NCI-H2171 treated with DMSO at 0.1 percent for 48 hours (cell line): ENCODE results near the gene DLGAP4.
"Not testable (repeated sequence)": the region's sequence is repeated elsewhere in the genome, so short reads cannot be mapped to it uniquely, and the experiment has no call there.

Source experiments
- DNase-seq: peaks from one replicate; lab custom pipeline; 2025; lab: John Stamatoyannopoulos, UW

The DLGAP4 gene

DNA sequence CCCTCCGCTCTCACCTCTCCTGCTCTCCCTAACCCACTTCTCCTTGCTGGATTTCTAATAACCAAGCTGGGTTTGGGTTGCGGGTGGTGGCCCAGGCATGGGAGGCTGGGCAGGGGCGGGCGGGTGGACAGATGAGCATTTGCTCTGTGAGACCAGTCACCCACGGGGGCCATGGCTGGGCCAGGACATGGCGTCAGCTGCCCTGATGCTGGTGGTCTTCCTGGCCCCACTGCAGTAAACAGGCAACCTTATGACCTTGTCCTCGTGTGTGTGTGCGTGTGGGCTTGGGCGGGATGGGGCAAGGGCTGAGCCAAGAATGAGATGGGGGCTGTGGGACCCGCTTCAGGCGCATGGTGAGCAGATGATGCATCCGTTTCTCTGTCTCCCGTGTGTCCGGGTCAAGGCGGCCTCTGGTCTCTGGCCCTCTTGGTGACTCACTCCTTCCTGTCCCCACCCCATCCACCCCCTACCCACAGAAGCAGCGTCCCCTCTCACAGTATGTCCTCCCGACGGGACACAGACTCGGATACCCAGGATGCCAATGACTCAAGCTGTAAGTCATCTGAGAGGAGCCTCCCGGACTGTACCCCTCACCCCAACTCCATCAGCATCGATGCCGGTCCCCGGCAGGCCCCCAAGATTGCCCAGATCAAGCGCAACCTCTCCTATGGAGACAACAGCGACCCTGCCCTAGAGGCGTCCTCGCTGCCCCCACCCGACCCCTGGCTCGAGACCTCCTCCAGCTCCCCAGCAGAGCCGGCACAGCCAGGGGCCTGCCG, 193.8 kb downstream of the DLGAP4 start:
- DNase-seq: no peak

DNA sequence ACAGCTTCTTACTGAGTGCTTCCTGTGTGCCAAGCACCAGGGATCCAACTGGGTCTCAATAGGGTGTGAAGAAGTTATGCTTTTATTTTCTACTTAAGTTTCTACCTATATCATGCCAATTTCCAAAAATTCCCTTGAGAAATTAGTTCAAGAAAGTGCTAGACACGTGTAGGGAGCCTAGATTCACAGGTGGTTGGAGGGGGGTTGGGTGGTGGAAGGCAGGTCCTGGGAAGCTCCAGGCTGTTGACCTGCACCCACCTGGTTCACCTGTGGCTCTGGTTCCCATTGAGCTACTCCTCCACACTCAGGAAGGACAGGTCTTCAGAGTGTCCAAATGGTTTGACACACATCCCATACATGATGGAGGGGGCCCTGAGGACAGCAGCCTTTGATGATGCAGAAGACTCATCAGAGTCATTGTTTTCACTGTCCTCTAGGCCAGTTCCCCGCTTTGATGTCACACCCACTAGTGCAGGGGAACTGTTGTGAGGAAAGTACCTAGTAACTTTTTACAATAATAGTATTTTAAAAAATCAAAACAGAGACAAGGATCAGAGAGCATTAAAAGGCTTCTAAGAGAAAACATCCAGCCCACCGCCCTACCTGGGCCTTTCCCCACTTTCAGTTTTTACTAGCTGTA, 195.3 kb downstream of the DLGAP4 start:
- DNase-seq: no peak

DNA sequence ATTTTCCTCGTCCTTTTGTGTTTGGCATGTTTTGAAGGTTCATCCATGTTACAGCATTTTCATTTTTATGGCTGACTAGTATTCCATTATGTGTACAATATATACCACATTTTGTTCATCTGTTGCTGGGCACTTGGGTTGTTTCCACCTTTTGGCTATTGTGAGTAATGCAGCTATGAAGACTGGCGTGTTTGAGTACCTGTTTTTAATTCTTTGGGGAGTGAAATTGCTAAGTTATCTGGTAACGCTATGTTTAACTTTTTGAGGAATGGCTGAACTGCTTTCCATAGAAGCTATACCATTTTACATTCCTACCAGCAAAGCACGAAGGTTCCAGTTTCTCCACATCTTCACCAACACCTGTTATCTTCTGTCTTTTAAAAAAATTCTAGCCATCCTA, 198.2 kb downstream of the DLGAP4 start:
- no peak for DNase-seq

DNA sequence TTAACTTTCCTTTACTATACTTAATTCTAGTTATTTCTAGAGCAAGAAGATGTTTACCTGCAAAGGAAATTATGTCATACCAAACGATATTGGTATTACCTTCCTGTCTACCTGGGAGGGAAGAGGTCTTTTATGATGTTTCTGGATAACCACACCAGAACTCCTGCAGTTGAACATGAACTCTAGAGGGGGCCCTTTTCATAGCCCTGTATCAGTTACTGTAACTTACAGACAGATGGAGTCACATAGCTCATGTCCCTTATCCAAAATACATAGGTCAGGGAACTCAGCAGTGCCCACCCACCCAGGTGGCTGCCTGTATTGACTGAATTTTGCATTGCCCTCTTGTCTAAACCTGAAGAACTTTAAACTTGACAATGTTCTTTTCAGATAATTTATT, 200.1 kb downstream of the DLGAP4 start:
- peak; percentile 80 for DNase-seq

DNA sequence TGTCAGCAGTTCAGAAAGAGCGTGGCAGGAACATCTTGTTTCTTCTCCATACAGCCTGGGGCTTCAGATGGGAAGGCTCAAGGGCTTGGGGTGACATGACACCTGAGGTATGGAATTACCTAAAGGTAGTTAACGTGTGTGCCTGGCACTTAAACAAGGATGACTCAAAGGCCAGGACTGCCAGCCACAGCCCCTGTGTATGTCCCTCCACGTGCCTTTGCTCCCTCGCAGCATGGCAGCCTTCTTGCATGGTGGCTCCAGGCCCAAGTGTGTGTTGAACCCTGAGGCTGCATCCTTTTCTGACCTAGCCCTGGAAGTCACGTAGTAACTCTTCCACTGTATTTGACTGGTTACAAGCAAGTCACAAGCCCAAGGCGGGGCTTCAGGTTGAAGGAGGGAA, 201.6 kb downstream of the DLGAP4 start:
- no peak for DNase-seq

DNA sequence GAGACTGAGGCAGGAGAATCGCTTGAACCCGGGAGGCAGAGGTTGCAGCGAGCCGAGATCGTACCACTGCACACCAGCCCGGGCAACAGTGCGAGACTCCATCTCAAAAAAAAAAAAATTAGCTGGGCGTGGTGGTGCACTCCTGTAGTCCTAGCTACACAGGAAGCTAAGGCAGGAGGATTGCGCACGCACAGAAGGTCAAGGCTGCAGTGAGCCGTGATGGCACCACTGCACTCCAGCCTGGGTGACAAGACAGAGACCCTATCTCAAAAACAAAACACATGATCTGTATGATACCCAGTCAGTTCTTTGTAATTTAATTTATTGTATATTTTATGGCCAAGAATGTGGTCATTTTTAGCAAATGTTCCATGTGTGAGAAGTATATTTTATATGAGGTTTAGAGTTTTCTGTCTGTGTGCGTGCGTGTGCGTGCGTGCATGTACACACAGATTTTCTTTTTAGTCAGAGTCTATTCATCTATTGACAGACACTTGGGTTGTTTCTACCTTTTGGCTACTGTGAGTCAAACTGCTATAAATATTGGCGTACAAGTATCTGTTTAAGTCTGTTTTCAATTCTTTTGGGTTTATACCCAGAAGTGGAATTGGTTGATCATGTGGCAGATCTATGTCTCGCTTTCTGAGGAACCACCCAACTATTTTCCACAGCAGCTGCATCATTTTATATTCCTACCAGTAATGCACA, 213.0 kb downstream of the DLGAP4 start:
- DNase-seq: no peak

DNA sequence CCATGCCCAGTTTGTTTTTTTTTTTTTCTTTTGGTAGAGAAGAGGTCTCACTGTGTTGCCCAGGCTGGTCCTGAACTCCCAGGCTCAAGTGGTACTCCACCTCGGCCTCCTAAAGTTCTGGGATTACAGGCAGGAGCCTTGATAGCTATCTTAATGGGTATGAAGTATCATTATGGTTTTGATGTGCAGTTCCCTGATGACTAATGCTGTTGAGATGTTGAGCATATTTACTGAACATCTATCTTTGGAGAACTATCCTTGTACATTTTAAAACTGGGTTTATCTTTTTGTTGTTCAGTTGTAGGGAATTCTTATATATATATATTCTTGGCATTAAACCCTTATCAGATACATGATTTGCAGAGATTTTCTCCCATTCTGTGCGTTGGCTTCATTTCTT, 213.8 kb downstream of the DLGAP4 start:
- no peak for DNase-seq

DNA sequence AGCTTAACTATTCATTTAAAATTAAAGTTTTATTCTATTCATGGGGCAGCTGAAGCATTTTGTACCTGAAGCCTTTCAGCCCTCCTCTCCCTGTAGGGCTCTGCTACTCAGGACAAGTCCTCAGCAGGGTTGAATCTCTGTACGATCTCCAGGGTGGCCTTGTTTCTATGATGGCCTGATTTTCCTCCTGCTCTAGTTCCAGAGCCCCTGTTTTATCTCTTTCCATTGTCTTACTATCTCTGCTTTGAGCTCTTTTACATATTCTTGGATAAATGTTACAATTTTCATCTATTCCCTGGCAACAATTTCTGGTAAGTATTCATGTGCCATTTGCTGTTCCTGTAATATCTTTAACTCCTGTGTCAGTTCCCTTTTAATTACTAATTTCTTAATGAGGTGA, 215.4 kb downstream of the DLGAP4 start:
- DNase-seq: no peak

DNA sequence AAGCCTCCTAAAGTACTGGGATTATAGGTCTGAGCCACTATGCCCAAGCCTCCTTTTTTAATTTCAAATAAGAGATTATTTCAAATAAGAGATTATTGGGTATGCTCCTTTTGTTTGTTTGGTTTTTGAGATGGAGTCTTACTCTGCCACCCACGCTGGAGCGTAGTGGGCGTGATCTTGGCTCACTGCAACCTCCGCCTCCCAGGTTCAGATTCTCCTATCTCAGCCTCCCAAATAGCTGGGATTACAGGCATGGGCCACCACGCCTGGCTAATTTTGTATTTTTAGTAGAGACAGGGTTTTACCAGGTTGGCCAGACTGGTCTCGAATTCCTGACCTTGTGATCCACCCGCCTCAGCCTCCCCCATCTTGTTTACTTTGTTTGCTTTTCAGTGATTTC, 216.3 kb downstream of the DLGAP4 start:
- DNase-seq: not testable (repeated sequence)

DNA sequence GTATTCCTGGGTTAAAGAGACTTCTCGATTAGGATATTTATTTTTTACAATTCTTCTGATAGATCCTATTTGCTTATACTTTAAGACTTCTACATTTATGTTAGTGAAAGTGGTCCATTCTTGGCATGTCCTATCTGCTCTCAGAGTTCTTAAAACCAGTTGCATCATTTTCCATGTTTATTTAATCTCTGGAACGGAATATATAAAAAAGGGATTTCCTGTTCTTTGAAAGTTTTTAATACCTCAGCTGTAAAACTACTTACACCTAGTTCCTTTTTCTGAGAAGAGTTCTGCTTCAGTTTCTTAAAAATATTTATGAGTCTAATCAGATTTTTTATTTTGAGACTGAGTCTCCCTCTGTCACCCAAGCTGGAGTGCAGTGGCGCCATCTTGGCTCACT, 217.2 kb downstream of the DLGAP4 start:
- no peak for DNase-seq

DNA sequence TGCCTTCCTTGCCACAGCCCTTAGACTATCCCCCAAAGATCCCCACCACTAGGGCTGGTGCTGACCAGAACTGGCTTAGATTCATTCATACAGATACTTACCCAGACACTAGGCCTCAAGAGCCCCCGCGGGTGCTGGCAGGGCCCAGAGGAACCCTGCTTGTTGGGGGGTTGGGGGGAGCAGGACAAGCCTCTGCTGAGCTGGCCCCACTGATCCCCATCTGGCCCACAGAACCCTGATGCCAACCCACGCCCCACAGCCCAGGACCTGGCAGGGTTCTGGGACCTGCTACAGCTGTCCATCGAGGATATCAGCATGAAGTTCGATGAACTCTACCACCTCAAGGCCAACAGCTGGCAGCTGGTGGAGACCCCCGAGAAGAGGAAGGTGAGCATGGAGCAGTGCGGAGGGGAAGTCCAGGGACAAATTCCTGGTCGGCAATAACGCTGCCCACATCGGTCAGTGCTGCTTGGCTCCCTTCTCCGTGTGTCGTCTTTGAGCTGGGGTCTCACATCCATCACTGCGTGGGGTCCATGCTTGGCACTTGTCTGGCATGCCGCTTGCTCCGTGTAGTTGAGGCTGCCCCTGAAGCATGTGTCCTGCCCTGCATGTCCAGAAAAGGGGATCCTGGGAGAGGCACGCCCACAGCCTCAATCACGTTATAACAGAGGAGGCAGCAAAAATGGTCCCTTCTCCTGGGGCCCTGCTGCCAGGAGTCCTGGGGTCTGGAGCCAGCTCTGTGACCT, 219.7 kb downstream of the DLGAP4 start:
- no peak for DNase-seq

DNA sequence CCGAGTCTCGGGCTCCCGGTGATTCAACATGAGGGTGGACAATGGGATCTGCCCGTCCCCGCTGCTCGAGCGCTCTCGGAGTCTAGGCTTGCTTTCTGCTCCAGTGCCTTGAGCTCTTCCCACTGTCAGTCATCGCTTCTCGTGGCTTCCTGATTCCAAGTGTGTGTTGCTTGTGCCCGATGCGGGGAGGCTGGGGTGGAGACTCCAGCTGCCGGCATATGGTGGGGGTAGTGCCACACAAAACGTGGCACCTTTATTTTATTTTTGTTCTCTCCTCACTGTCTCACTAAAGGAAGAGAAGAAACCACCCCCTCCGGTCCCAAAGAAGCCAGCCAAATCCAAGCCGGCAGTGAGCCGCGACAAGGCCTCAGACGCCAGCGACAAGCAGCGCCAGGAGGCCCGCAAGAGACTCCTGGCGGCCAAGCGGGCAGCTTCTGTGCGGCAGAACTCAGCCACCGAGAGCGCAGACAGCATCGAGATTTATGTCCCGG, 220.4 kb downstream of the DLGAP4 start:
- DNase-seq: no peak

DNA sequence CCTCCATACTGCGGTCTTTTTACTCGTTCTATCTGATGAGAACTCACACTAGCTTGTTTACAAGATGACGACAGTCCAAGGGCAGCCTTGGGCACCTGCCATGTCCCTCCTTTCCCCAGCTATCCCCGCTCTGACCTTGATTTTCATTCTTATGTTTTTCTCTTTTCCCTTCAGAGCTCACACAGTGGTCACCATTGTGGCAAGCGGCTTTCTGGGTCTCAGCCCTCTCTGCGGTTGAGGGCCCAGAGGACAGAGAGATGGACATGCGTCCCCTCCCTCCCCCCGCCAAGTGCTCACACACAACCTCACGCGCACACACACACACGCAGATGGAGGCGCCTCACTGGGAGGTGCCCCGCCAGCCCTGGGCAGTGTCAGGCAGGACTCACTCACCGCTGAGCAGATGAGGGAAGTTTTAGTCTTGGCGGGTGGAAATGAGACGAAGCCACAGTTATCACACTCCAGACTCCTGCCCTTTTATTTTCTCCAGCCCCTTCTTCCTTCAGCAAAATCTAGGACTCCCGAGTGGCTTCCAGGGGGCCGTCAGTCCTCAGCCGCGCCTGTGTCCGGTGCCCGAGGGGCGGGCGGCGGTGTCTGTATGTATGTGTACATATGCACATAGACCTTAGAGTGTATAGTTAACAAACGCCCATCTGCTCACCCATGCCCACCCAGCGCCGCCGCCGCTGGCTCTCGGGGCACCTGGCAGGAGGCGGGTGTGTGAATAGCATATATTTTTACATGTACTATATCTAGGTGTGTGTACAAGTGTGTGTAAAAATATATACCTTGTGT, 221.4 kb downstream of the DLGAP4 start:
- DNase-seq: peak; percentile 62

DNA sequence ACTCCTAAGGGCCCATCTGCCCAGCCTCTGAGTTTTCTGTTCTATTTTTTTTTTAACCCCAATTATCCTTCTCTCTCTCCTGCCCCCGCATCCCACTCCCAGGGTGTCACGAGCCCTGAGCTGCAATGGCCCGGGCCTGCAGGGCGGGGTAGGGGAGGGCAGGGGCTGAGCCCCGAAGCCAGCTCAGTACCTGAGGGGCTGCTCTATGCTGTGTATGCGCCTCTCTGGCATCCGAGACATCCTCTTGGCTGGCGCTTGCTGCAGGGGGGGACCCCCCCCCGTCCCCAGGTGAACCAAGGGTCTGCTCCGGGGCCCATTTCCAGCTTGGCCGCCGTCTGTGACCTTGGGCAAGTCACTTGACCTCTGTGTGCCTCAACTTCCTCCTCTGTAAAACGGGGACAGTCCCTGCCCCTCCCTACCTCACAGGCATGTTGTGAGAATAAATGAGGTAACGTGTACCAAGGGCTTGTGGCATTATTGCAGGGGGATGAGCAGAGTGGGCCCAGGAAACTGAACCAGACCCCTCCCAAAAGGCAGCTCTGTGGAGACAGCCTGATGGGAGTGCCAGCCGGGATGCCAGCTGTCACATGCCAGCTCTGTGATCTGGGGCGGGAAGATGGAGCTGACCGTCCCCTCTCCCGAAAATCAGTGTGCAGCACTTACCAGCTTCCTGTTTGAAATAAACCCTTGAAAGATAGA, 222.2 kb downstream of the DLGAP4 start:
- peak; percentile 83 for DNase-seq

DNA sequence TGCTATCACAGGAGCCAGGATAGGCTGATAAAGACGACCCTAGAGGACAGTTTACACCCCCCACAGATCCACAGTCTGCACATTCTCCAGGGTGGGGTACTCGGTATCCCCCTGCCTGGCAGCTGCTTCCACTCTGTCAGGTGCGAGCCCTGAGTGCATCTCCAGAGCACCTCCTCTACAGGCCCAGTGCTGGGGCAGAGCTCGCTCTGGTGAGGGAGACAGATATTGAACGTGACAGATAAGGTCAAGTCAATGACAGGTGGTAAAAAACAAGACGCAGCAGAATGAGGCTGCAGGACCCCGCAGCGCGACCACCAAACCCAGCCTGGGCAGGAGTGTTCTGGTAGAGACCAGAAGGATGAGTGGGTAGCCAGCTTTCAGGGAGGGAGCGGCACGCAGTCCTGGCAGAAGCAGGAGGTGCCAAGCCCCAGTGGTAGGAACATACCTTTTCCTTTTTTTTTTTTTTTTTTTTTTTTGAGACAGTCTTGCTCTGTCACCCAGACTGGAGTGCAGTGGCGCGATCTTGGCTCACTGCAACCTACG, 222.8 kb downstream of the DLGAP4 start:
- DNase-seq: peak; percentile 83

DNA sequence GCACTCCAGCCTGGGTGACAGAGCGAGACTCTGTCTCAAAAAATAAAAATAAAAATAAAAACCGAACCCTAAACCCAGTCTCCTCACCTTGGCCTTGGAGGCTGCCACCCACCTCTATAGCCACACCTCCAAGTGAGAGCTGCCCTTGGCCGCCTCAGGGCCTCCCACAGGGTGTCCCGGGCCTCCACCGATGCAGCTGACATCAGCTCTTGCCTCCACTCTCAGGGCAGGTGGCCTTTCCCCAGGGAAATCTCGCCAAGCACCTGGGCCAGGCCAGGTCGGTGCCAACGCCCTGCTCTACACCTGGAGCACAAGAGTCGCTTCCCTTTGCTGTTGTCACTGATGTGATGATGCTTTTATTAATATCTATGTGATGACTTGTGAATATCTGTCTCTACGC, 226.2 kb downstream of the DLGAP4 start:
- peak; percentile 69 for DNase-seq

DNA sequence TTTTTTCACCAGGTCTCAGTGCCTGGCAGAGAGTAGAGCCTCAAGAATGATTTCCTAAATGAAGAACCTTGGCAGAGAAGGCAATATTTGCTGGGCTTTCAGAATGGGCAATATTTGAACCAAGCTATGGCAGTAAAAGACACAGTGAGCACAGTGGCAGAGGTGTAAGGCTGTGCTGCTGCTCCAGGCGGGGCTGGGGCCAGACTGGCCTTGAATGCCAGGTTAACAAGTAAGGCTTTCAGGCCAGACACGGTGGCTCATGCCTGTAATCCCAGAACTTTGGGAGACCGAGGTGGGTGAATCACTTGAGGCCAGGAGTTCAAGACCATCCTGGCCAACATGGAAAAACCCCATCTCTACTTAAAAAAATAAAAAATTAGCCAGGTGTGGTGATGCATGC, 226.7 kb downstream of the DLGAP4 start:
- DNase-seq: no peak

DNA sequence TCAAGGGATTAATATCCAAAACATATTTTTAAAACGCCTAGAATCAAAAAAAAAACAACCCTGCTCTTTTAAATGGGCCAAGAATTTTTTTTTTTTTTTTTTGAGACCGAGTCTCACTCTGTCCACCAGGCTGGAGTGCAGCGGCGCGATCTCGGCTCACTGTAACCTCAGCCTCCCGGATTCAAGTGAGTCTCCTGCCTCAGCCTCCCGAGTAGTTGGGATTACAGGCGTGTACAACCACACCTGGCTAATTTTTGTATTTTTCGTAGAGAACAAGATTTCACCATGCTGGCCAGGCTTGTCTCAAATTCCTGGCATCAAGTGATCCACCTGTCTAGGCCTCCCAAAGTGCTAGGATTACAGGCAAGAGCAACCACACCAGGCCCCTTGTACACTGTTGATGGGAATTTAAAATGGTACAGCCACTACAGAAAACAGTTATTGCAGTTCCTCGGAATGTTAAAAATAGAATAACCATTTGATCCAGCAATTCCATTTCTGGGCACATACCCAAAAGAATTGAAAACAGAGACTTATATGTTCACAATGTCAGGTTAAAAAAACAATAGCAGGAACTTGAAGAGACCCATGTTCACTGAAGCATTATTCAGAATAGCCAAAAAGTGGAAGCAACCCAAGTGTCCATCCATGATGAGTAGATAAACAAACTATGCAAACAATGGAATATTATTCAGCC, 232.0 kb downstream of the DLGAP4 start:
- peak; percentile 18 for DNase-seq

DNA sequence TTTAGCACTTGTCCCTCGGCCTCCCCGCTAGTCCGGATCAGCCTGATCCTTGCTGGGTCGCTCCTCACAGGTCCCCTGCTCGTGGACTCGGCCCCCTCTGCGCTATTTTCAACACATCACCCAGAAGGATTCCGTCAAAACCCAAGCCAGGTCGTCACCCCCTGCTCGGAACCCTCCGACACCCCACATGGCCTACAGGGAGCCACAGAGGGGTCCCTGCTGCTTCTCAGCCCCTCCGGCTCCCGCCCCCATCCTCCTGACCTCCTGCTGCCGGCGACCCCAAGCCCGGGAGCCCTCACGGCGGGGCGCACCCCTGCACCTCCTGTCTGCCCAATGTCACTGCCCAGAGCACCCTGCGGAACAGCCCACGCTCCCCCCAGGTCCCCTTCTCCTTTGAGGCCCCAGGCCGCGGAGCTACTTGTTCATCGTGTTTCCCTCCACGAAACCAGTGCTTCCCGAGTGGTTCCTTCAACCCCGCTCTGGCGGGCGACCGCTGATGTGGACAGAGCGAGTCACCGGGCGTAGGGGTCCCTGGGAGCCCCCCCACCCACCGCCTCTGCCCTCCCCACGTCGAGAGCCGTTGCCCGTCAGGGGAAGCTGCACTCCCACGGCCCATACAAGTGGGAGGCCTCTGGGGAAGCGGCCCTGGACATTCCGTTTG, 234.5 kb downstream of the DLGAP4 start:
- no peak for DNase-seq
